Body of pancreas (tissue), 4 donors: ENCODE results near the gene DYNLRB1. TPM values are rescaled to one million over a fixed set of nuclear protein-coding genes. Genes with fewer than 3 reads are reported as not detected.

Experiments
- ATAC-seq: fragments of 150-250 bp; one replicate; pipeline ENCODE4 v1.9.1; 2016
- DNase-seq, 4 donors: peaks; one replicate each; pipeline ENCODE4 v3.0.0-alpha.2; 2019
- H3K27ac ChIP-seq, 4 donors: fragments of 200-600 bp; sonication (generic); 1 replicate in 3 of 4; 2 replicates in 1 of 4; pipeline versions ENCODE4 v1.5.1 to v1.6.1; 2016 to 2019; ENCODE audit warnings: mild to moderate bottlenecking in 1 of 4, mixed read lengths in 1 of 4, moderate library complexity in 1 of 4
- H3K27me3 ChIP-seq, 2 donors: fragments of 200-600 bp; sonication (generic); one replicate each; pipeline ENCODE4 v1.6.0; 2016; ENCODE audit warnings: mild to moderate bottlenecking in 1 of 2
- H3K36me3 ChIP-seq, 2 donors: fragments of 200-600 bp; sonication (generic); replicated peaks in 1 of 2; 2 replicates each; pipeline ENCODE4 v1.5.1; 2016; ENCODE audit warnings: low read depth in 2 of 2; ENCODE audit not compliant: insufficient read depth in 1 of 2
- H3K4me1 ChIP-seq: fragments of 200-600 bp; sonication (generic); one replicate; pipeline ENCODE4 v1.6.0; 2016
- H3K4me3 ChIP-seq, 2 donors: fragments of 200-600 bp; sonication (generic); 1 replicate in 1 of 2; 2 replicates in 1 of 2; pipeline ENCODE4 v1.5.1; 2016 to 2019
- H3K9me3 ChIP-seq, 3 donors: fragments of 200-600 bp; sonication (generic); 1 replicate in 2 of 3; 2 replicates in 1 of 3; pipeline ENCODE4 v1.5.1; 2016
- POLR2A ChIP-seq, 3 donors: fragments of 450-650 bp; IDR thresholded peaks; one replicate each; pipeline ENCODE4 v1.6.1; 2016; ENCODE audit warnings: antibody characterized with exemption in 3 of 3, mild to moderate bottlenecking in 2 of 3
- WGBS, 2 donors: methylation state at CpG; one replicate each; pipeline ENCODE4 v1.1.5; 2017; 5-methylcytosine and 5-hydroxymethylcytosine counted together
- intact Hi-C: fragments of 100-400 bp; cut with DNase I; formaldehyde crosslinking; loops from one replicate; pipeline ENCODE4 v1.15.1; 2023
- total RNA-seq, 2 donors: library from RNA; depleted of rRNA; stranded (reverse); fragments of >200 nt; gene quantifications; one replicate each; pipeline ENCODE4 v1.1.0, GENCODE V29; 2016
- TF ChIP-seq, protein P1 (sequence below), 7 experiments: fragments of 450-650 bp in 4 of 7; fragments of 200-600 bp in 3 of 7; sonication (generic) in 3 of 7; IDR thresholded peaks; one replicate each; pipeline ENCODE4 v1.5.1; 2016 to 2019; ENCODE audit warnings: antibody characterized with exemption in 7 of 7

Gene DYNLRB1
- total RNA-seq, 2 donors from 2014 or later: 58.9 to 64.3 TPM

DNA sequence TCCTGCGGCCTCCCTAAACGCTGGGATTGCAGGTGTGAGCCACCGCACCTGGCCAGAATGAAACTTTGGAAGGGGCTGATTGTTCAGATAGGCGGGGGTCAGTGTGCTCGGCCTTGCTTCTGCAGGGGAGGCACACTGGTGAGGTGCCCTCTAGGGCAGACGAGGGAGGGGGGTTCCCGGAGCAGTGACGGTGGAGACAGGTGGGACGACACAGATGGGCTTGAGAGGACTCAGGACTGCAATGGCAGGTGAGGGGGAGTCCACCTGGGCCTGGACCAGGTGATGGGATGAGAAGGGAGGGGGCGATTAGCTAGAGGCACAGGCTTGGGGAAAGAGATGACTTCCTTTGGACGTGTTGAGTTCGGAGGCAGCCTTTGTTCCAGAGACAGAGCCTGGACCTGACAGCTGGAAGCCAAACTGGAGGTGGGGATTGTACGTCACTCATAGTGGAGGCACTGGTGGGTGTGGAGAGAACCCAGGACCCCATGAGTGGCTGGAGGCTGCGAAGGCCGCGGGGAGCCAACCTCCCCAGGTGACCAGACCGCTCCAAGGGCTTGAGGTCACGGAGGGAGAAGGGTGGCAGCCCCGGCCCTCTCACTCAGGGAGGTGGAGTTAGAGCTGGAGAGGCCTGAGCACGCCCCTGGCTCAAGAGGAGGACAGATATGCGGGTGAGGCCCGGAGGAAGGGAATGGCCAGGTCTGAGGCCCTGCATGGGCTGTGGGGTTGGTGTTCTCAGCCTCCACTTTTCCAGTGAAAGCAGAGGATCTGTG is 31.8 kb downstream of the DYNLRB1 start:
- no peak for TF ChIP-seq POLR2A (IDR thresholded peaks at IDR 0.05)
- TF ChIP-seq, protein P1, sequence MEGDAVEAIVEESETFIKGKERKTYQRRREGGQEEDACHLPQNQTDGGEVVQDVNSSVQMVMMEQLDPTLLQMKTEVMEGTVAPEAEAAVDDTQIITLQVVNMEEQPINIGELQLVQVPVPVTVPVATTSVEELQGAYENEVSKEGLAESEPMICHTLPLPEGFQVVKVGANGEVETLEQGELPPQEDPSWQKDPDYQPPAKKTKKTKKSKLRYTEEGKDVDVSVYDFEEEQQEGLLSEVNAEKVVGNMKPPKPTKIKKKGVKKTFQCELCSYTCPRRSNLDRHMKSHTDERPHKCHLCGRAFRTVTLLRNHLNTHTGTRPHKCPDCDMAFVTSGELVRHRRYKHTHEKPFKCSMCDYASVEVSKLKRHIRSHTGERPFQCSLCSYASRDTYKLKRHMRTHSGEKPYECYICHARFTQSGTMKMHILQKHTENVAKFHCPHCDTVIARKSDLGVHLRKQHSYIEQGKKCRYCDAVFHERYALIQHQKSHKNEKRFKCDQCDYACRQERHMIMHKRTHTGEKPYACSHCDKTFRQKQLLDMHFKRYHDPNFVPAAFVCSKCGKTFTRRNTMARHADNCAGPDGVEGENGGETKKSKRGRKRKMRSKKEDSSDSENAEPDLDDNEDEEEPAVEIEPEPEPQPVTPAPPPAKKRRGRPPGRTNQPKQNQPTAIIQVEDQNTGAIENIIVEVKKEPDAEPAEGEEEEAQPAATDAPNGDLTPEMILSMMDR (IDR thresholded peaks at IDR 0.05): no peak
- ATAC-seq (no peak), DNase-seq (no peak)
- Histone ChIP-seq H3K4me3 (no peak overlapping the region), H3K36me3 (no peaks in the 10 kb centered on the region), H3K9me3 (no peaks in the 10 kb centered on the region), H3K4me1 (peaks cover 12% of the 10 kb centered on the region), H3K27me3 (no peaks in the 10 kb centered on the region), H3K27ac (no peak overlapping the region)
- WGBS, 2 donors: 89 to 94% methylated on average over 20 to 22 of the region's 22 CpGs
- intact Hi-C loops: no loop called here

DNA sequence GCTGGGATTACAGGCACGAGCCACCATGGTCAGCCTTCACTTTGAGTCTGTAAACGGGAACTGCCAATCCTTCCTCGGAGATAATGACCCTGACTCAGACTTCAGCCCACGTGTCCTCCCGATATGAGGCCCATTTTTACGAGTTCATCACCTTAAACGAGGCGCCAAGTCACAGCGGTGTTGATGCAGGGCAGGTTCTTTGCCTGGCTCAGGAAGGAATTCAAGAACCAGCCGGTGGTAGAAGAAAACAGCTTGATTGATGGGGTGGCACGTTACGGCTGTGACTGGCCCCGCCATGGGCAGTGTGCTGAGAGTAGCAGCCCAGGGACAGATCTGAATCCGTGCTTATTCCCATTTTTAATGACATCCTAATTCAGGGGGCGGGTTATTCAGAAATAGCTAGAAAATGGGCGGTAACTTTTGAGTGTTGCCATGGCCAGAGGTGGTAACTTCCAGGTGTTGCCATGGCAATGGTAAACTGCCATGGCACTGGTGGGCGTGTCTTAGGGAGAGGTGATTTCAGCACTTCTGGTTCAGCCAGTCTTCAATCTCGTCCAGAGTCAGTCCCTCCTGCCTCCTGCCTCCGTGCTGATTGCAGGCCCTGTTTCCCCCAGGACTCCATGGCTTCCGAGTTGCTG is 33.2 kb downstream of the DYNLRB1 start:
- 52 to 58% methylated on average over 15 to 20 of the region's 20 CpGs for WGBS, 2 donors
- peak; percentile 42 to 75 (median 68) for DNase-seq
- no peak overlapping the region for H3K4me3 ChIP-seq
- no peaks in the 10 kb centered on the region for H3K36me3 ChIP-seq
- no peak overlapping the region for H3K27ac ChIP-seq
- H3K9me3 ChIP-seq: no peaks in the 10 kb centered on the region
- ATAC-seq: peak; percentile 57
- H3K27me3 ChIP-seq: no peaks in the 10 kb centered on the region
- TF ChIP-seq, protein P1 (IDR thresholded peaks at IDR 0.05): no peak
- no peak for TF ChIP-seq POLR2A (IDR thresholded peaks at IDR 0.05)
- peaks cover 23% of the 10 kb centered on the region for H3K4me1 ChIP-seq
- intact Hi-C loops: no loop called here

DNA sequence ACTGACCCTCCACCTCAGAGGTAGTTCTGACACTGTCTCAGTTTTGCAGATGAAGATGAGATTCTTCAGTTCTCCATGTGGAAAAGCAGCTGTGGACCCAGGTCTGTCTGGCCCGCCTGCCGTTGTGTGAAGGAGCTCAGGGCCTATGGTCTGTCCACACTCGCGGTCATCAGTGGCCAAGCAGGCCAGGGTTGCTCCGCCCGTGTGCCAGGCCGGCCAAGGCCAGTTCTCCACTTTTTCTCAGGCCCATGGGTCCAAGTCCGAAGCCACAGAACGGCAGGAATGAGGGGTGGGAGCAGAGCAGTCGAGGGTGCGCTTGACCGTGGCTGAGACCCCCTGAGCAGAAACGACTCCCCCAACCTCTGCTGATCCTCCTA is 33.7 kb downstream of the DYNLRB1 start:
- TF ChIP-seq POLR2A (IDR thresholded peaks at IDR 0.05): no peak
- TF ChIP-seq, protein P1 (IDR thresholded peaks at IDR 0.05): no peak
- H3K27ac ChIP-seq: no peak overlapping the region
- ATAC-seq (no peak), DNase-seq (no peak)
- H3K4me1 ChIP-seq: peaks cover 23% of the 10 kb centered on the region
- no peak overlapping the region for H3K4me3 ChIP-seq
- WGBS, 2 donors: 82 to 94% methylated on average over 12 to 13 of the region's 13 CpGs
- intact Hi-C loops: no loop called here
- H3K9me3 ChIP-seq: no peaks in the 10 kb centered on the region
- H3K36me3 ChIP-seq: no peaks in the 10 kb centered on the region
- H3K27me3 ChIP-seq: no peaks in the 10 kb centered on the region

DNA sequence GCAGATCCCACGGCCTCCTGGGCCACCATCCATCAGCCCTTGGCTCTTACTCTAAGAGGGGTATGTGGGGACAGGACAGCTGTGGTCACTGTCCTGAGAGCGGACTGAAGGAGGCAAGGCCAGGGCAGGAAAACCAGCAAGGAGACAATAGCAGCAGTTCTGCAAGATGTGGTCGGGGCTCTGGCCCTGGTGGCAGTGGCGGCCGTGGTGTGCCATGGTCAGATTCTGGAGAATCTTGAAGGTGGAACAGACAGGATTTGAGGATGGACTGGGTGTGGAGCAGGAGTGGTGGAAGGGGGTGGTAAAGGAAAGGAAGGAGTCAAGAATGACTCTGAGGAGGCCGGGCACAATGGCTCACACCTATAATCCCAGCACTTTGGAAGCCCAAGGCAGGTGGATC is 36.3 kb downstream of the DYNLRB1 start:
- Histone ChIP-seq H3K27me3 (no peaks in the 10 kb centered on the region), H3K4me1 (peaks cover 25% of the 10 kb centered on the region), H3K27ac (peak overlapping the region in 1 of 4 donors; percentile 52), H3K4me3 (no peak overlapping the region), H3K36me3 (no peaks in the 10 kb centered on the region), H3K9me3 (no peaks in the 10 kb centered on the region)
- ATAC-seq: no peak
- TF ChIP-seq POLR2A (IDR thresholded peaks at IDR 0.05): no peak
- TF ChIP-seq, protein P1 (IDR thresholded peaks at IDR 0.05): no peak
- DNase-seq: no peak
- WGBS, 2 donors: 85 to 88% methylated on average over 6 of the region's 6 CpGs
- intact Hi-C loops: no loop called here
